Activated T-helper 9 cell treated with anti-CD3 and anti-CD28 coated beads, Interleukin-2, amount 50 U/mL, for 16 hours (primary cell): Measurements from ENCODE around the gene ZDHHC19.
A peak's percentile ranks its signal among the peaks of the same experiment; 100 is the strongest.
"Not testable (repeated sequence)": the region's sequence is repeated elsewhere in the genome, so short reads cannot be mapped to it uniquely, and the experiment has no call there.

Source experiments
- DNase-seq: peaks from one replicate; pipeline ENCODE4 v3.0.0-alpha.2; 2020; ENCODE audit warnings: low read depth

ZDHHC19 gene, protein sequence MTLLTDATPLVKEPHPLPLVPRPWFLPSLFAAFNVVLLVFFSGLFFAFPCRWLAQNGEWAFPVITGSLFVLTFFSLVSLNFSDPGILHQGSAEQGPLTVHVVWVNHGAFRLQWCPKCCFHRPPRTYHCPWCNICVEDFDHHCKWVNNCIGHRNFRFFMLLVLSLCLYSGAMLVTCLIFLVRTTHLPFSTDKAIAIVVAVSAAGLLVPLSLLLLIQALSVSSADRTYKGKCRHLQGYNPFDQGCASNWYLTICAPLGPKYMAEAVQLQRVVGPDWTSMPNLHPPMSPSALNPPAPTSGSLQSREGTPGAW

GRCh38 chr3:196210673-196211556 is at the start of gene ZDHHC19:
Gene ZDHHC19, minus strand, starts transcription at chr3:196211400. Its CDS starts 85 bp downstream, at chr3:196211315.
- DNase-seq = no peak

- DNase-seq = no peak
Measured at GRCh38 chr3:196260784-196261183, 49.6 kb upstream of the ZDHHC19 start.

DNA sequence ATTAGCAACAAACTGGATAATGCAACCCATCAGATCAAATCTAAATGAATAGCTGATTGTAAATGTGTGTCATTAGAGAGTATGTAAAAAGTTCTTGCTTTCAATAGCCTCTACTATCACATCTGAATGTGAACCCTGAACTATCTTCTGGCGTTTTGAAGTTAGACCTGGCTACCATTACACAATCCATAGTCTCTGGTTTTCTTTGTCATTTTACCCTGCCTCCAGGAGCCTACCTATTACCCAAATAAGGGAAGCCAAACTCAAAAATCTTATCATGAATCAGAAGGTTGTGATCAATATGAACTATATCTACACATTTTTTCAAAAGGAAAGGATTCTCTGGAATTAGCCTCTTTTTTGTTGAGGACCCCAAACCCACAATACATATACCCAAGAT is 44.6 kb upstream of the ZDHHC19 start:
- no peak for DNase-seq

DNA sequence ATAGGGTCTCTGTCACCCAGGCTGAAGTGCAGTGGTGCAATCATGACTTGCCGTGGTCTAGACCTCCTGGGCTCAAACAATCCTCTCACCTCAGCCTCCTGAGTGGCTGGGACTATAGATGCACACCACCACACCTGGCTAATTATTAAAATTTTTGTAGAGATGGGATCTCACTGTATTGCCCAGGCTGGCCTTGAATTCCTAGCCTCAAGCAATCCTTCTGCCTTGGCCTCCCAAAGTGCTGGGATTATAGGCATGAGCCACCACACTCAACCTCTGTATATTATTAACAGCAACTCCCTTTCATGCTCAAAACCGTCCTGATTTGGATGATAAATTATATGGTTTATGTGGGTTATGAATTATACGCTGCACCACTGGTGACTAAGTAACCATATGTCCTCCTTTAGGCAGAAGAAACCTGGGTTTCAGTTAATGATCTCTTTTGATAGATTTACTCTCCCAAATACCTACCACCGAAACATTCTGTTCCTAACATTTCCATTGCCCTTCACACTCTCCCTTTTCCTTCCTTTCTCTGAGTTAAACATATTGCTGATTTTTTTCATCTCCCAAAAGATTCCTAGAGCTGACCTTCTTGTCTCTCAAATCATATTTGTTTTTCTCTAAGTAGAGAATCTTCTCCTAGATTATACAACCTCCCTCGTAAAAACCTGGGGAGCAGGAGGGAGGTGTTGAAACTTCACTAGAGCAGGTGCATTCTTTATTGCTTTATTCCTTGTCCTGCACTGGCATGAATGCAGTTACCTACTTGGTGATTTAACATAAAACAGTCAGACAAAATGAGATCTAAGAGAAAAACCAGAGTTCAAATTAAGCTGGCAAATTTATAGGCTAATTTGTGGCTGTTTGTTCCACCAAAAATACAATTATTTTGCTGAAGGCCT is 43.4 kb upstream of the ZDHHC19 start:
- DNase-seq = no peak

GRCh38 chr3:196251918-196252317 is 40.7 kb upstream of the ZDHHC19 start:
- DNase-seq = no peak

- DNase-seq = peak; percentile 8
Measured at GRCh38 chr3:196246612-196247308, 35.6 kb upstream of the ZDHHC19 start.

DNA sequence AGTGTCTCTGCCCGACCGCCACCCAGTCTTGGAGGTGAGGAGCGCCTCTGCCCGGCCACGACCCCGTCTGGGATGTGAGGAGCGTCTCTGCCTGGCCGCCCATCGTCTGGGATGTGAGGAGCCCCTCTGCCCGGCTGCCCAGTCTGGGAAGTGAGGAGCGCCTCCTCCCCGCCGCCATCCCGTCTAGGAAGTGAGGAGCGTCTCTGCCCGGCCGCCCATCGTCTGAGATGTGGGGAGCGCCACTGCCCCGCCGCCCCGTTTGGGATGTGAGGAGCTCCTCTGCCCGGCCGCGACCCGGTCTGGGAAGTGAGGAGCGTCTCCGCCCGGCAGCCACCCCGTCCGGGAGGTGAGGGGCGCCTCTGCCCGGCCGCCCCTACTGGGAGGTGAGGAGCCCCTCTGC is 33.0 kb upstream of the ZDHHC19 start:
- not testable (repeated sequence) for DNase-seq

DNA sequence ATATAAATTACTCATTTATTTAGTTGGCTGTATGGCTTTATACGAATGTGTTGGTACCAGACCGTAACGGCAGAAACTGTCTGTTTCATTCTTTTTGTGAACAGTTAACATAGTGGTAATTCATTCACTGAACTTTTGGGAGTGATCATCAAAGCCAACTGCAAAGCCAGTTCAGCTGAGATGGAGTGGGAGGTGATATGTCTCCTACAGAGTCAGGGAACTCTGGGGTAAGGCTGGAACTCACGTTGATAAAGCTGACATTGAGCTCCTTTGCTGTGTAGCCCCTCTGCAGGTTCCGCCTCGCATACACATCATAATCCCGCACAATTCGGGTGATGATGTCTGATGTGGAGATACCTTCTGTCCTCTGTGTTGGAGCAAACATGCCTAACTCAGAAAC is 30.5 kb upstream of the ZDHHC19 start:
- DNase-seq = no peak

- no peak for DNase-seq
Measured at GRCh38 chr3:196240424-196240823, 29.2 kb upstream of the ZDHHC19 start.

DNA sequence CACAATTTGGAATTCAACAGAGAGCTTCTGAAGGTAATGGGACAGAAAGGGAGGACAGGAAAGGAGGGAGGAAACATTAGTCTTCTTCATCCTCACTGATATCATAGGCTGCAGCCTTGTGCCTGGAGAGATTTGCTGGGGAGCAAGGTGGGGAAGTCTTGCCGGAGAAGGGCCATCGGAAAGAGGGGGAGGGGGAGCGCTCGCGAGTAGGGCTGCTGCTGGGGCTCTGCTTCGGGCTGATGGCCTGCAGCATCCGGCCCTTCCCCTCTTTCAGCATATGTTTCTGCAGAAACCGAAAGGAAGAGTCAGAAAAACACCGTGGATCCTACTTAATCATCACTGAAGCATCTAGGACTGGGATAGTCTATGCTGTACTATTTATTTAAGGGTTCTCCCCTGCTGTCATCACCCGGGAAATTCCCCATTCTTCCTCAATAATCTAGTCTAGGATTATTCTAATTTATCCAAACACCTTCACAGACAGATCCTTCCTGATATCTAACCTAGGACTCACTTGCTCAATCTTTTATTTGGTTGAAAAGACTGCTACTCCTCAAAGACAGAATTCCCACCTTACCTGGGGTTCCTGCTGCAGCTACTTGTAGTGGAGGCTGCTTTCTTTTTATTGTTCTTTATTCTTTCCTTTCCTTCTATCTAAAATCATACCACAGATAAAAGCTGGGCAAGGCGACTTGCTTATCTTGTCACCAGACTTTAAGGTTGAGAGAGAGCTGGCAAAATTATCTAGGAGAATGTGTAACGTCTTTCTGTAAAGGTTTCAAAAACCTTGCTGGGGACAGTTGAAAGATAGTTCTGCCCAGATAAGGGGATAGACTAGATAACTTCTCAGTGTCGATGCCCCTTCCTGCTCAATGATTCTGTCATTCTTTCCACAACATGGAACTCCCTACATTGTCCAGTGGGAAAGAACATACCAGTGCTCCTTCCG is 27.7 kb upstream of the ZDHHC19 start:
- no peak for DNase-seq

DNA sequence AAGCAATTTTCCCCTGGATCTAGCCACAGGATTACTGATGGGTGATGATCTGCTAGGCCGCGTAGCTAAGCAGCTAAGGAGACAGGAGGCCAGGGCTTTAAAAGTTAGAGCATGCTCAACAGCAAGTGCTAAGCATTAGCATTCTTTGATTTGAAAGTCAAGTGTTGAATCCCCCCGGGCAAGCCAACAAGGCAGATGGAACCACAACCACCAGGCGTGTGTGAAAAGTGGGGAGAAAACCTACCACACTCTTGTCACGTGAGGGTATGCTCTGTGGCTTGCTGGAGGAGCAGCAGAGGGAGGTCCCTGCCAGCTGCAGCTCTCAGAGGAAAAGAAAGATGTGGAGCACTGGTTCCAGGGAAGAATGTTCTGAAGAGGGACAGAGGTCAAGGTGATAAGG is 26.0 kb upstream of the ZDHHC19 start:
- DNase-seq = no peak

GRCh38 chr3:196236223-196236622 is 25.0 kb upstream of the ZDHHC19 start:
- DNase-seq = no peak

DNA sequence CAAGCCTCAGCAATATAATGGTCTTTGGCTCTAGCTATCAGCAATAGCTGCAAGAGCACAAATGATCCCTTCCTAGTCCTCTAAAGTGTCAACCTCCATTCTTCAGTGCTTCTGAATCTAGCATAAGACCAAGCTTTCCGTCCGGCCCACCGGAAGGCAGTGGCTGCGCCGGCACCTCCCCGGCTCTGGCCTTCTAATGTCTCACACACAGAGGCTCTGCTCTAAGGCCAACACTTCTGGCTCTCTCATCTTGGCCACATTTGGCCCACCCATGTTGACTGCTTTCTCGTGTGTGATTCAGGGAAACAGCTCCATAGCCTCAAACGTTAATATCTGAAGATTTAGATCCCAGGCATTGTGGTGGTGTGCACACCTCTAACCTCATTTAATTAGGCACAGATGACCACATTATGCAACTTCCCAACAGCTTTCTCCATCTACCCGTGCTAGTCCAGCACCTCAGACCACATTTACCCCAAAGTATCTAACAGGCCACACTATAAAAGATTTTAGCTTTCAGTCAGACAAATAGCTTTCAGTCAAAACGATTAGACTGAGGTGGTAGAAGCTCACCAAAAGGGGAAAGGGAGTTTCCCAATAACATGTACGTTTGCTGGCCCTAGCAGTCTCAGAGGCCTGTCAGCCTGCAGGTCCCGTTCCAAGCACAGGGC is 24.4 kb upstream of the ZDHHC19 start:
- no peak for DNase-seq

- no peak for DNase-seq
Measured at GRCh38 chr3:196232882-196233251, 21.7 kb upstream of the ZDHHC19 start.

GRCh38 chr3:196232154-196232881 is 21.1 kb upstream of the ZDHHC19 start:
- DNase-seq = no peak

DNA sequence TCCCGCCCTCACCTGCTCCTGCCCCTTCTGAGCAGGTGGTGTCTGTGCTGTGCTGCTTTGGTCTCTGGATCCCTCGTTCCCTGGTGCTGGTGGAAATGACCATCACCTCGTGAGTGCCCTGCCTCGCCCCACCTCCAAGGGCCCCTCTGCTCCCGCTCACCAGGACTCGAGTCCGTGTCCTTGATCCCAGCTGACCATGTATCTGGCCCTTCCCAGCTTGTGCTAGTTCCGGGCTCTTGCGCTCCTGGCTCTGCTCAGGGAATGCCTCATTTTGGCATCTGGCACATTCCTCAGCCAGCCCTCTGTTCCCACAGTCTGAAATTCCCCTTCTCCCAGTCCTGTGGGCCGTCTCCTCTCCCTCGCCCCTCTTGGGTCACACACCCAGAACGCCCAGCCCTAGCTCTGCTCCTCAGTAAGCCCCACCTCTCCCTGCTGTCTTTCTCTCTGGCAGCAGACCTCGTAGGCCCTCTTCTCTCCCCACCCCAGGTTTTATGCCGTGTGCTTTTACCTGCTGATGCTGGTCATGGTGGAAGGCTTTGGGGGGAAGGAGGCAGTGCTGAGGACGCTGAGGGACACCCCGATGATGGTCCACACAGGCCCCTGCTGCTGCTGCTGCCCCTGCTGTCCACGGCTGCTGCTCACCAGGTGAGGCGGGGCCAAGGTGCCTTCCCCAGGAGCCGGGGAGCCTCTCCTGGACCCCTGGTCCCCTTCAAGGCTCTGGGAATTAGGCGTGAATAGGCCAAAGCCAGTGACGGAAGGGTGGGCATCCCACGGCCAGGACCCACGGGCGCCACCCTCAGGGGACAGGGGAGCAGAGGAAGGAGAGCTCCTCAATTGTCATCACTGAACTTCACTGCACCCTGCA is 16.7 kb upstream of the ZDHHC19 start:
- DNase-seq = no peak

DNA sequence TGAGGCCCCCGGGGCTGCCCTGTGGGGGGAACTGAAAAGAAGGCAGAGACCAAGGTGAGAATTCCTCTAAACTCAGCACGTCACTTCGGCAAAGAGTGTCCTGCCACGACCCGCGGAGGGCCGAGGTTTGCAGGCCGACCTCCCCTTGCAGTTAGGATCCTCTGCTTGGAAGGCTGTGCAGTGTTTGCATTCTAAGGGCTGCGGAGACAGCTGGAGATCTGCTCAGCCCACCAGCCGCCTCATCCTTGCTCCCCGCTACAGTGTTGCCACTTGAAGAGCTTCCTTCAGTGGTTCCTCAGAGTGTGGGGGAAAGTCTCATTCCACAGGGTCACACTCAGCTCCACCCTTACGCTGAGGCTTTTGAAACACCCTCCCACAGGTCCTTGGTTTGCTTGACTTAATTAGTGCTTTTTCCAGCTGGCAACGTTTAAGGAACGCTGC is 15.9 kb upstream of the ZDHHC19 start:
- no peak for DNase-seq

GRCh38 chr3:196225763-196226364 is 14.7 kb upstream of the ZDHHC19 start:
- no peak for DNase-seq
